SU-DHL-6 (cell line): ENCODE measurements around the gene PRKCZ.

Experiments used
- CTCF ChIP-seq: fragments of 200-600 bp; sonication (generic); IDR thresholded peaks from one replicate; pipeline ENCODE4 v1.5.1; 2017; ENCODE audit warnings: antibody characterized with exemption, mild to moderate bottlenecking, low read length, moderate library complexity; ENCODE audit not compliant: insufficient read depth, poor library complexity, severe bottlenecking
- EZH2phosphoT487 ChIP-seq: fragments of 200-600 bp; sonication (generic), shearing (Covaris generic); conservative IDR thresholded peaks from 2 replicates; pipeline ENCODE4 v1.6.1; 2018; ENCODE audit warnings: mild to moderate bottlenecking, antibody characterized with exemption, low read length, moderate library complexity, mixed read lengths

GRCh38 chr1:2104621-2105427 lies 54.6 kb downstream of the PRKCZ start:
- TF ChIP-seq CTCF = no peak
- TF ChIP-seq EZH2phosphoT487 = no peak
